Activated CD4-positive, alpha-beta T cell treated with anti-CD3 and anti-CD28 coated beads for 24 hours (primary cell): Measurements from ENCODE around the gene CDK2AP2.
A peak's percentile ranks its signal among the peaks of the same experiment; 100 is the strongest.
"Not testable (repeated sequence)": the region's sequence is repeated elsewhere in the genome, so short reads cannot be mapped to it uniquely, and the experiment has no call there.

ENCODE experiments used
- DNase-seq, 2 donors: peaks; one replicate each; pipeline ENCODE4 v3.0.0-alpha.2; 2020; ENCODE audit warnings: low read depth in 2 of 2

Gene CDK2AP2

DNA sequence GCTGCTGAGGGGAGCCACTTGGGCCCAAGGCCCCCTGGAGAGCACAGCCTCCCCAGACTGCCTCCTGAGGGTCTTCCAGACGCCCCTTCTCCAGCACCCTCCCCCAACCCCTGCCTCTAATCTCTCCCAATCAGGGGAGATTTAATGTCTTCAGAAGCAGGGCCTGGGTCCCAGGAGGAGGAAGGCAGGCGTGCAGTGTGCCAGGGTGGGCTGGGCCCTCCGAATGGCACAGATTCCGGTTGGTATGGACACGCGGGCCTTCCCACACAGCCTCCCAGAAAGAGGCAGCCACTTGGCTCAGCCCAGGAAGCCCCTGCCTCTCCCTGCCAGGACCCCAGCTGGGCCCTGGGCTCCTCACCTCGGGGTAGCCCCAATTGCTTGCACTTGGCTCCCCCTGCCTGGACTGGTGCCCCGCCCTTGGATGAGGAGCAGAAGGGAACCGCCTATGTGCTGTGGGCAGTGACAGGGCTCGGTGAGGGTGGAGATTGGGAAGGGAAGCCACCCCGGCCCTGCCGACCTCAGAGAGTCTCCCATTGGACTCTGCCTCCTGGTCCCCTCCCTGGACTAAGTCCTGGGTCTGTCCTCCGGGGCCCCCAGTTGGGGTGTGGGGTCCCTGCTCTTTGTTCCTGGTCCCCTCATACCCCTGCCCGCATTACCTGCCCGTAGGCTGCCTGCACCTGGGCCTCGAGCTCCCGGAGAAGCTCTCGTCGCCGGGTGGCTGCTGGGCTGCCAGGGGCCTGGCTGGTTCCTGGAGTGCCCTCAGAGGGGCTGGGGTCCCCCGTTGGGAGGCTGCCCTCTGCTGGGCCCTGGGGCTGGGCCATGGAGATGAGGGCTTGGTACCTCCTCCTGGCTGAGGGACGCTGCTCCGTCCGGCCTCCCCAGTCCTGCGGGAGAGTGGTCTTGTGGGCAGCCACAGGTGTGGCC lies 15.9 kb upstream of the CDK2AP2 start:
- DNase-seq: no peak

DNA sequence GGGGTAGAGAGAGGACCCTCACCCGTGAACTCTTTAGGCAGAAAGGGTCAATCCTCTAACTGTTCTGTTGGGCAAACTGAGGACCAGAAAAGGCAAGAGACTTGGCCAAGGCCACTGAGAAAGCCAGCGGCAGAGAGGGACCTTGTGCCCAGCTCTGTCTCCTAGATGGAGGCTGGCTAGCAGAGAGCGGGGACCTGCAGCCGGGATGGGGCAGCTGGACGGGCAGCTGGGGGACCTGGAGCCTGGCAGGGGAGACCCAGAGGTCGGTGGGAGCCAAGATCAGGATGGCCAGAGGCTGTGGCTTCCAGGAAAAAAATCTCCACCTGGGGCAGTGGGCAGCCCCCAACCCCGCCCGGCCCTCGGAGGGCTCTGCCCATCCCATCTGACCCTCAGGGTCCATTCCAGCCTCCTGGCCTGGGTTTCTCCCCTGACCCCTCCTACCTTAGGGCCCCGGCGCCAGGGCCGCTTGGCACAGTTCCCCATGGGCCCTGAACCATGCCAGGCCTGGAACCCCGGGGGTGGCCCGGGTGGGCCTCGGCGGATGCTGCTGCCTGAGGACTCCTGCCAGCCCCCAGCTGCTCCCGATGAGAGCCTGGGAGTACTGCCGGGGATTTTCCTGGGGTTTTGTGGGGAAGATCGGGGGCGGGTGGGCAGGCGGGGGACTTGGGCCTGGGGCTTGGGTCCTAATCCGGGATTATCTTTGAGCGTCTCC lies 15.0 kb upstream of the CDK2AP2 start, which contains the start of gene CABP2:
TSS of gene CABP2 (minus strand) at position 603 of the 712 bp plus-strand sequence. CDS start at position 483, 120 bp downstream.
- DNase-seq: no peak

DNA sequence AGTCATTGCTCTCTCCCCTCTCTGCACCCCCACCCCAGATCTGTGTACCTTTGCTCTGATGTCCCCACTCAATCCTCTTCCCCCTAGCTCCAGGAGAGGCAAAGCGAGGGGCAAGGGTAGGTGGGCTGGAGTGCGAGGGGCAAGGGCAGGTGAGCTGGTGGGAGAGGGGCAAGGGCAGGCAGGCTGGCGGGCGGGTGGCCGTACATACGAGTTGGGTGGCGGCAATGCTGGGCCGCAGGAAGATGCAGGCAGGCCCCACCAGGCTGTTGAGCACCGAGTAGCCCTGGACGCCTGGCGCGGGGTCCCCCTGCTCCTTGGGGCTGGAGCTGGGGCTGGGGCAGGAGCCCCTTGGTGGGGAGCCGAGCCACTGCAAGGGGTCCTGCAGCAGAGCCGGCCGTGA lies 14.4 kb upstream of the CDK2AP2 start:
- no peak for DNase-seq

DNA sequence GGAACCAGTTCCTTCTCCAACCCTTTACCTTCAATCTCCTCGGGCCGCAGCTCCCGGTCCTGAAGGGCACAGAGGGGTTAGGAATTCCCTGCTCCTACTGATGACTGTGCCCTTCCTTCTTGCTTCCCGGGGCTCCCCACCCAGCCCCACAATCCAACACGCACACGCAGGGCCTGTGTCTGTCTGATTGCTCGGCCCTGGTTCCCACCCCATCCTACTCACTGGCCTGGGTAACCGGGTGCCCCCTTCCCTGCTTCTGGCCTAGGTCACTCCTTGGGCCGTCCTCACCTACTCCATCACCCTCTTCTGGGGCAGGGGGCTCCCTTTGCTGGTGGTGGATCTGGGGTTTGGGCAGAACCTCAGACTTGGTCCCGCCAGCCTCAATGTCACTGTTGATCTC lies 14.0 kb upstream of the CDK2AP2 start:
- no peak for DNase-seq

DNA sequence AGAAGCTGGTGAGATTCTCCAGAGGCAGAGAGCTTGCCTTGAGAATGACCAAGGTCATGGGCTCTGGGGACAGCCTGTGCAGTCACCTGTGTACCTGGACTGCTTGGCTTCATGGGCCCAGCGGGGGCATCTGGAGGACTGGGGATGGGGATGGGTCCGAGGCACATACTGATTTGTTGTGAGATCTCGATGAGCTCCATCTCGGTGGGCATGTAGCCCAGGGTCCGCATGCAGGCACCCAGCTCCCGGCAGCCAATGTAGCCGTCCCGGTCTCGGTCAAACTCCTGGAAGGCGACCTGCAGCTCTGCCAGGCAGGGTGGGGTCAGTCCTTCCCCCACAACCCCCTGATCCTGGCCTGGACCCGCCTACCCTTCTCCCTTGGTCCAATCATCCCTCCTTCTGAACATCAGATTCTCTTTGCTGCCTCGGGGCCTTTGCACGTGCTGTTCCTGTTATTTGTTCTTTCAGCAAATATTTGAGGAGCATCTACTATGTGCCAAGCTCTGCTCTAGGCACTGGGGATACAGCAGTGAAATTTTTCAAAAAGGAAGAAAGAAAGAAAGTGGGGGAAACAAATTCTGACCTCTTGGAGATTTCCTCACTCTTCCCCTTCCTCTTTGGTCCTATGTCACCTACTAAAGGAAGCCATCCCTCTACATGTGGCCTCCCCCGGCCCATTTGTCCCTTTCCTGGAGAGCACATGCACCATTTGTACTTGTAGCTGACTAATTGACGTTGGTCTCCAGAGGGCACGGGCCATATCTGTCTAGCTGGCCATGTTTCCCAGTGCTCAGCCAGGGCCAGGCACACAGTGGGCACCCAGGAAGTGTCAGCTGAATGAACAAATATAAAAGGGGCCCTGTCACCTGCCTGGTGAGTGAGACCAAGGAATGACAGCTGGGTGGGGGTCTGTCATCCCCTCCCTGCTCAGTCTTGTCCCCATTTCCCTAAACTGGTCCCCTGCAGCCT lies 13.2 kb upstream of the CDK2AP2 start:
- no peak for DNase-seq

DNA sequence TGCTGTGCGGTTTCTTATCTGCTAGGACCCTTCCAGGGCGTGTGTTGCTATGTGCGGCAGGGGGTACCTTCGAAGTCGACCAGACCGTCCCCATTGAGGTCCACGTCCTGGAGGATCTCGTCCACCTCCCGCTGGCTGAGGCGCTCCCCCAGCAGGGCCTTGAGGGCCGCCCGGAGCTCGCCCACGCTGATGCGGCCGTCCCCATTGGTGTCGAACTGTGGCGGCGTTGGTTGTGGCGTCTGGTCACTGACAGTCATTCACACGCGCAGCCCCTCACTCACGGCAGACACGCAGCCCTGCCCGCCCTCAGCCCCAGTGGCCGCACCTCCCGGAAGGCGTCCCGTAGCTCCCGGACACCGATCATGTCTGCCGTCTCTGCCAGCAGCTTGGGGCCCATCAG lies 11.8 kb upstream of the CDK2AP2 start:
- DNase-seq: no peak

DNA sequence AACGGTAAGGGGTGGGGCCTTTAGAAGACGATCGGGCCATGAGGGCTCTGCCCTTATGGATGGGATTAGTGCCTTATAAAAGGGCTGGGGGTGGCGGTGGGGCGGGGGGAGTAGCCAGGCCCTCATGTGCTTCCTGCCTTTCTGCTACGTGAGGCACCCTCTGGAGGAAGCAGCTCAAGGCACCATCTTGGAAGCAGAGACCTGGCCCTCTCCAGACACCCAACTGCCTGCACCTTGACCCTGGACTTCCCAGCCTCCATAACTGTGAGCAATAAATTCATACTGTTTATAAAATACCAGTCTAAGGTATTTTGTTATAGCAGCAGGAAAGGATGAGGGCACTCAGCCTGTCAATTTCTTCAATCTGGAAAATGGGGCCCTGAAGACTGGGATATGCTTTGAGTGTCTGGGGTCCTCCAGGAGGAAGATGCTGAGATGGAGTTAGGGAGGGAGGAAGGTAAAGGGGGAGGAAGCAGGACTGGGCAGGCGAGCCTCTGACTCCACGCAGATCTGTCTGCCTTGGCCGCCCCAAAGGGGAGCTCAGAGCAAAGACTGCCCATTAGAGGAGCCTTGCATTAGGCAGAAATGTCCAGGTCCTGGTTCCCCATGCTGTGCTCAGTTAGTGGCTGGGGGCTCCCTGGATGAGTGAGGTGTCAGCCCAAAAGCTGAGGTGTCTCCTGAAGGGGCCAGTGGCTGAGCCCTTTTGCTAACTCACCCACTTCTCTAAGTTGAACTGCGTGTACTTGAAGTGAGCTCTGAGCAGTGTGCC lies 10.0 kb upstream of the CDK2AP2 start:
- DNase-seq: no peak

DNA sequence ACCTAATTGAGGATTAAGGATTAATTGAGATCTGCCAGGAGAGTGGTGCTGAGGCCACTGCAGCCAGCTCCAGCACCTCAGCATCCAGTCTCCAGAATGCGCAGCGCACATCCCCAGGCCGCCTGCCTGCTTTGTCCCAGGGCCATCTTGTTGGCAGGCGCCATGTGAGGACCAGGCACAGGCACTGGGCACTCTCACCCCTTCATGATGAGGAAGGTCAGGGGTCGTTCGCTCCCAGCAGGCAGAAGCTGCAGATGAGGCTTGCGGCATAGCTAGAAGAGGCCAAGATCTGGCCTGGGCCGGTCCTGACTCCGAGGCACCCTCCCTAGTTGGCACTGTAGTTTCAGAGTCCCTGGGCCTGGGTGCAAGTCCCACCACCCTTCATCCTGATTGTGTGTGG lies 8.8 kb upstream of the CDK2AP2 start:
- no peak for DNase-seq

DNA sequence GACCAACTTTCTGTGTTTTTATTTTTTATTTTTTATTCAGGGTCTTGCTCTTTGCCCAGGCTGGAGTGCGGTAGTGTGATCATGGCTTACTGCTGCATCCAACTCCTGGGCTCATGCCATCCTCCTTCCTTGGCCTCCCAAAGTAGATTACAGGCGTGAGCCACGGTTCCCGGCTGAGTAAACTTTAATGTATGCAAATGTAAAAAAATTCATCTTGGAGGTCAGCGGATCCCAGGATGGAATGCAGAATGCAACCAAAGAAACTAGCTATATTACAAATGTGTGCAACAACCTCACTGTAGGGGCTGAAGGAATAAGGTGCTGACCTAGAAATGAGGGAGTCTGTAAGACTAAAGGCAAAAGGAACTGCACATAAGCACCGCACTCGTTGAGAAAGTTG lies 6.2 kb upstream of the CDK2AP2 start:
- no peak for DNase-seq

DNA sequence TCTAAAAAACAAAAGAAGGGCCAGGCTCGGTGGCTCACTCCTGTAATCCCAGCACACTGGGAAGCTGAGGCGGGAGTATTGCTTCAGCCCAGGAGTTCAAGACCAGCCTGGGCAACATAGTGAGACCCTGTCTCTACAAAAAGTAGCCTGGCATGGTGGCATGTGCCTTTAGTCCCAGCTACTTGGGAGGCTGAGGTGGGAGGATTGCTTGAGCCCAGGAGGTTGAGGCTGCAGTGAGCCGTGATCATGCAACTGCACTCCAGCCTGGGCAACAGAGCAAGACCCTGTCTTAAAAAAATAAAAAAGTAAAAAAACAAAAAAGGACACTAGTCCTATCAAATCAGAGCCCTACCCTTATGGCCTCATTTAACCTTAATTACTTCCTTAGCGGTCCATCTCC lies 3.6 kb upstream of the CDK2AP2 start:
- not testable (repeated sequence) for DNase-seq

DNA sequence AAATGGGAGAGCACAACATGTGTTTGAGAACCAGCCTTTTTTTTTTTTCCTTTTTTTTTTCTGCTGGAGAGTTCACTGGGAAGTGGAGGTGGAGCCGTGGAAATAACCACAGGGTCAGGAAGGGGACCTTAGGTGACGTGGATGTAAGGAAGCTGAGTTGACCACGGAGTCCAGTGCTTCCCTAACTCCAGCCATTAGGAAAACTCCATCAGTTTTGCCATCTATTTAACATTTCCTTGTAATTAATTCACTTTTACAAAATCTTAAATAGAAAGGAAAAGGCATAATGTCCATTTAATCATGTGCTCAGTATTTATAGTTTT lies 2.0 kb upstream of the CDK2AP2 start:
- DNase-seq: no peak

DNA sequence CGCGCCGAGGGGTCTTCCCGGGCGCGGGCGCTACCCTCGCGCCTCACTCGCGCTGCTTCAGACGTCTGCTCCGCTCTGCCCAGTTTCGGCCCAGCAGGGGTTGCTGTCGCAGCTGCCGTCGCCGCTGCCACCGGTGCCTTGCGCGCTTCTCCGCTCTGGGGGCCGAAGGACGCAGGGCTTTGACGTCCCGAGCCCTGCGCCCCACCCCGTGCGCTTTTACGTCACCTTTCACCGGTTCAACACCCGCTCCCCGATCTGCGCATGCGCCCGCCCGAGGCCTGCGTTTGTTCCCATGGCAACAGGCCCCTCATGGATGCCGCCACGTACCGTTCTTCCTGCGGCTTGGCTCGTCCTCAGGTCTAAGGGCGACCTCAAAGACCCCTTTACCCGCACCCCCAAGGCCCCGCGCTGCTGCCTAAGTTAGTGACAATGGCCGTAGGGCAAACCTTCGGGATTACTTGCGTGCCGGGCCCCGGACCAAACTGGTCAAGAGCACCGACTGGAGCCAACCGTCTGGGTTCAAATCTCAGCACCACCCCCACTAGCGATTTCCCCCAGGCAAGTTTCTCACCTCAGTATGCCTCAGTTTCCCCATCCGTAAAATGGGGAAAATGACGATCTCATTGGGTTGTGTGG lies 642 bp upstream of the CDK2AP2 start:
- peak; percentile 99 for DNase-seq

DNA sequence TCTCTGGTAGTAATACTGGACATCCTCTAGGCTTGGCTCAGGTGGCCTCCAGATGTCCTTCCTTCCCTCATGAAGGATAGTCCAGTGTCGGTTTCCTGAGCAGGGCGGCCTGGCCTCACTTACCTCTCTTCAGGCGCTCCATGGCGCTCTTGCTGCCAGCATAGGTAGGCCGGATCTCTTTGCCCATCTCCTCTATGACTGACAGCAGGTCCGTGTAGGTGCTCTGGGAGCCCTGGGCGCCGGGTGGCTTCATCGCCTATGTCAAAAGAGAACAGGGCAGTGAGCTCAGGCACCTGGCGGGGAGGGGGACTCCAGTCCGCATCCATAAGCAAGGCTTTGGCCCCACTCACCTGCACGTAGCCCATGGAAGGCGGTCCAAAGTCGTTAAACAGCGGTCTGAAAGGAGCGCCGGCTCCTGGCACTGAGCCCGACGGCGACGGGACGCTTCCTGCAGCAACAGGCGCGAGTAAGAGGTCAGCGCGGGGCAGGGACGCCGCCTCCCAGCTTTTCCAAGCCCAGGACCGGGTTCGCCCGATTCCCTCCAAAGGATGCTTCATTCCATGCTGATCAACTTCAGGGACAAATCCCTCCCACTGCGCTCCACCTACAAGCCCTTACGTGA lies 609 bp downstream of the CDK2AP2 start:
- no peak for DNase-seq

DNA sequence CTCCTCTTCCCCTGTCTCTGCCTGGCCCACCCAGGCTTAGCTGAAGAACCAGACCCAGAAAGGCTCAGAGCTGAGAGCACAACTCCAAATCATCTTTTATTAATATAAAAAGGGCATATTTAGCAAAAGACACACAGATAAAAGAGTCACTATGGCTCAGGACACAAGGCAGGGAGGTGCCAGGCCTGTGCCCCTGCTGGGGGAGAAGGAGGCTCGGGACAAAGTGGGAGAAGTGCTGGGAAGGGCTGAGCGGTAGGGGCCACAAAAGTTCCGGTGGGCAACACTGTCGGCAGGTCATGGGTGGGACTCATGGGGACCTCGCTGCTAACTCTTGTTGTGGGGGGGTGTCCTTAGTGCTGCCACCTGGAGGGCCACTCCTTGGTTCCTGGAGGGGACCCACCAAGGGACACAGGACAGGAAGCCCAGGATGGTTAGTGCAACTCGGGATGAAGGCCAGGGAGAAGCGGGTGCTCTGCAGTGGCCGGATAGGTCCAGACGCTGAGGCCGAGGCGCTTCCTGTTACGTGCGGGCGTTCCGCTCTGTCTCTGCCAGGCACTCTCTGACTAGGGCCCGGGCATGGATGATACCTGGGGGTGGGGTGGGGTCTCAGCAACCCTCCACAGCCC lies 1.4 kb downstream of the CDK2AP2 start:
- DNase-seq: no peak

DNA sequence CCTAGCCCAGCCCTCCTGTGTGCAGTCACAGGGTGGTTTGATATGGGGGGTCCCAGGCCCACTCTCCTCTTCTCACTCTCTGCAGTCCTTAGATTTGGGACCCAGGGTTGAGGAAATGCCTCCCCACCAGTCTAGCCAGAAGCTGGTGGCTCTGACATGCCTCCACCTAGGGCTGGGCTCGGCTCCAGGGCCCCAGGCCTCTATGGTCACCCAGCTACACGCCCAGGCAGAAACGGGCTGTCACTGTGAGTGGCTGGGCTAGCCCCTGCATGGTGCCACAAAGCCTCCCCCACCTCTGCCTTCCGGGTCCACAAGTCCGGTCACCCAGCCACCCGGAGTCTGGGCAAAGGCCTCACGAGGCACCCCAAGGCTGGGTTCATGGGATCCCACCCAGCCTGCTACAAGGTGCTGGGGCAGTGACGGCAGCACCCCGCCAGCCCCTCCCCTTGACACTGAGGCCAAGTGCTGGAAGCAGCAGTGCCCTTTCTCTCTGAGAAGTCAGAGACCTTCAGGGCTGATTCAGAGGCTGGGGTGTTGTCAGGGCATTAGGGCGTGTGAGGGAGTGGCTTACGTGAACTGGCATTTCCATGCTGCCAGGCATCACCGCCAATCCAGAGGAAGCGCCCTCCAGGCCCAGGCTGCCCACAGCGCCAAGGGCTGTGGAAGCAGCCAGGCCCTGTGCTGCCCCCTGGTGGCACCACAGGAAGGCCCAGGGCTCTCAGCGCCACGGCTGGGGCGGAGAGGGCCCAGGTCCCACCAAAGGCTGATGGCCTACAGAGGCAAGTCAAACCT lies 2.2 kb downstream of the CDK2AP2 start:
- DNase-seq: peak; percentile 87 to 90

DNA sequence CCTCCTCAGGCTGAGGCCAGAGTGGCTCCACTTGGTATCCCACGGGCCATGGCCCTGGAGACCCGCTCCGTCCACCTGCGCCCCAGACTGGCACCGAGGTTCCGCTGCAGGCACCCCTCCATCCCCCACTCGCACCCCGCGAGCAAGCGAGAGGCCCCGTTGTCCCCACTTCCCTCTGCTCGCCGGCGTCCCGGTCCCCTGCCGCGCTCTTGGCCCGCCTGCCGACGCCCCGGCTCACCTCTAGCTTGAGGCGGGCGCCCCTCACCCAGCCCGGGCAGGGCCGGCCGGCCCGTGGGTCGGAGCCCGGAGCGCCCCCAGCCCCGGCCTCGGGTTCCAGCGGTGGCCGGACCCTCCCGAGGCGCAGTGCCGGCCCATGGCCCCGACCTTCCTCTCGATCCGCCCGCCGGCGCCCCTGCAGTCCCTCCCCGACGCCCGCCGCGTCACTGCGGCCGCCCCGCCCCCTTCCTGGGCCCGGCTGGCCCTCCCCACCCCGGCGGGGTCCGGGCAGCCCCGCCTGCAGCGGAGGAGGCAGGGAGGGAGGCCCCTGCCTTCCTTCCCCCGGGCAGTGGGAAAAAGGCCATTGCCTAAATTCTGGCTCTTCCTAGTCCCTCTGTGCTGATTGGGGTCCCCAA lies 2.9 kb downstream of the CDK2AP2 start, which contains the start of gene PITPNM1:
TSS of gene PITPNM1 (minus strand) at position 414 of the 632 bp plus-strand sequence. CDS start 1,183 bp downstream, outside the sequence.
- peak; percentile 67 to 73 for DNase-seq

DNA sequence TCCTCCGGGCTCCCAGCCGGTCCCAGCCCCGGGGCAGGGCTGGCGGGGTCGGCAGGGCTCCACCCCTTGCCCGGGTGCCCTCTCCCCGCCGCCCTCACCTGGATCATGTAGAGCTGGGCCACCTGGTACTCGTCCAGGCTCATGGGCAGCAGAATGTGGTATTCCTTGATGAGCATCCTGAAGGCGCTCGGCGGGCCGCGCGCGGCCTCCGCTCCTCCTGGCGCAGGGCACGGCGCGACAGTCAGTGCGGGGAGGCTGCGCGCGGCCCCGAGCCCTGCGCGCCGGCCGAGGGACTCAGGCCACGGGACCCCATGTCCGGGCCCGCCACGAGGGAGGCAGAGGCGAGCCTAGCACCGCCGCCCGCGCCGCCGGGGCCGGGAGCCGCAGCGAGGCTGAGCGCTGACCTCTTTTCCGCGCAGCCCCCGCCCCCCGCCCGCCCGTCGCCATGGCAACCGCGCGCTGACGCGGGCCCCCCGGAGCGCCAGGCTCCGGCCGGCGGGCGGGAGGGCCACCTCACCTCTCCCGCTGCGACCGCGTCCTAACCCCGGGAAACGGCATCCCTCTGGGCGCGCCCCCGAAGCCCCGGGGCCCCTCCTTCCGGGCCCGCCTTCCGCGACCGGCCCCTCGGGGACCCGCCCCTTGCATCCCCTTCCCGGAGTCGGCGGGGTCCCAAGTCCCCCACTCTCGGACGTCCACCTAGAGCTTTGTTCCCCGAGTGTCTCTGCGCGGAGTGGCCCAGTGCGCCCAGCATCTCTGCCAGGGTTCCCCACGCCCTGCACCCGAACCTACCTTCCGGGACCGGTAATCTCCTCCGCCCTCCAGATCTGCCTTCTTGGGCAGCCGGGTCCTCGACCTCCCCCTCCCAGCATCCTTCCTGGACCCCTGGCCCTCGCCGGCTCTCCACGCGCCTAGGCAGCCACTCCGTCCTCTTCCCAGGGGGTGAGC lies 3.7 kb downstream of the CDK2AP2 start:
- DNase-seq: no peak
